IMR-90 (cell line): ENCODE measurements around the gene ZNF138.
"Not testable (repeated sequence)": the region's sequence is repeated elsewhere in the genome, so short reads cannot be mapped to it uniquely, and the experiment has no call there.

Experiments
- BHLHE40 ChIP-seq: fragments of 150-350 bp; IDR thresholded peaks from 2 replicates; pipeline ENCODE4 v1.6.1; 2016; ENCODE audit warnings: mild to moderate bottlenecking, low read depth, low read length
- CTCF ChIP-seq: conservative IDR thresholded peaks from 2 replicates; pipeline ENCODE4 v1.5.1; 2012; ENCODE audit warnings: mild to moderate bottlenecking, low read depth, low read length, improper control_type of control experiment
- ELK1 ChIP-seq: fragments of 150-350 bp; IDR thresholded peaks from 2 replicates; pipeline ENCODE4 v1.6.1; 2016; ENCODE audit warnings: low read depth, mild to moderate bottlenecking, low read length, moderate library complexity, borderline replicate concordance
- MAFK ChIP-seq: IDR thresholded peaks from 2 replicates; pipeline ENCODE4 v1.6.1; 2012; ENCODE audit warnings: low read depth, low read length, improper control_type of control experiment
- MXI1 ChIP-seq: IDR thresholded peaks from 2 replicates; pipeline ENCODE4 v1.6.1; 2012; ENCODE audit warnings: low read depth, mild to moderate bottlenecking, low read length, moderate library complexity, borderline replicate concordance
- POLR2A ChIP-seq: IDR thresholded peaks from 2 replicates; pipeline ENCODE4 v1.6.1; 2012; ENCODE audit warnings: mild to moderate bottlenecking, low read depth, low read length
- RCOR1 ChIP-seq: IDR thresholded peaks from 2 replicates; pipeline ENCODE4 v1.6.1; 2012; ENCODE audit warnings: mild to moderate bottlenecking, low read length, improper control_type of control experiment; ENCODE audit not compliant: insufficient replicate concordance
- USF2 ChIP-seq: fragments of 150-350 bp; IDR thresholded peaks from 2 replicates; pipeline ENCODE4 v1.6.1; 2017; ENCODE audit warnings: mild to moderate bottlenecking, antibody characterized with exemption, low read length, low read depth

GRCh38 chr7:64799169-64799568, 4.9 kb downstream of the ZNF138 start:
- TF ChIP-seq CTCF, RCOR1, ELK1, USF2, POLR2A, MAFK, MXI1, BHLHE40: not testable (repeated sequence)
